NCI-H2107 (cell line): ENCODE results near the gene JMJD1C.
"Not testable (repeated sequence)": the region's sequence is repeated elsewhere in the genome, so short reads cannot be mapped to it uniquely, and the experiment has no call there.

Experiments used
- DNase-seq: peaks from one replicate; lab custom pipeline; 2025; lab: John Stamatoyannopoulos, UW

Gene JMJD1C

GRCh38 chr10:63169624-63170023 is 296.2 kb downstream of the JMJD1C start:
- no peak for DNase-seq

GRCh38 chr10:63168821-63169462 is 296.8 kb downstream of the JMJD1C start:
- no peak for DNase-seq

- DNase-seq: peak; percentile 0
These were observed 299.0 kb downstream of the JMJD1C start for GRCh38 chr10:63166742-63167258.

- DNase-seq: no peak
These were observed 300.5 kb downstream of the JMJD1C start for GRCh38 chr10:63165249-63165648.

- no peak for DNase-seq
These were observed 301.6 kb downstream of the JMJD1C start for GRCh38 chr10:63164166-63164623.

GRCh38 chr10:63161592-63161991 is 304.2 kb downstream of the JMJD1C start:
- no peak for DNase-seq

- peak; percentile 23 for DNase-seq
These were observed 307.7 kb downstream of the JMJD1C start for GRCh38 chr10:63157845-63158624.

GRCh38 chr10:63156236-63156635 is 309.5 kb downstream of the JMJD1C start:
- no peak for DNase-seq

- no peak for DNase-seq
These were observed 310.3 kb downstream of the JMJD1C start for GRCh38 chr10:63155388-63156020.

GRCh38 chr10:63154546-63155387 is 311.0 kb downstream of the JMJD1C start:
- no peak for DNase-seq

GRCh38 chr10:63153868-63154545 is 311.8 kb downstream of the JMJD1C start:
- DNase-seq: not testable (repeated sequence)

GRCh38 chr10:63150745-63151144 is 315.0 kb downstream of the JMJD1C start:
- no peak for DNase-seq

- no peak for DNase-seq
These were observed 319.3 kb downstream of the JMJD1C start for GRCh38 chr10:63146503-63146902.

GRCh38 chr10:63145782-63146181 is 320.0 kb downstream of the JMJD1C start:
- no peak for DNase-seq

- DNase-seq: no peak
These were observed 321.8 kb downstream of the JMJD1C start for GRCh38 chr10:63143987-63144386.

GRCh38 chr10:63142136-63142535 is 323.6 kb downstream of the JMJD1C start:
- DNase-seq: no peak

- no peak for DNase-seq
These were observed 325.7 kb downstream of the JMJD1C start for GRCh38 chr10:63140077-63140476.

- DNase-seq: no peak
These were observed 328.5 kb downstream of the JMJD1C start for GRCh38 chr10:63137306-63137705.

- no peak for DNase-seq
These were observed 331.8 kb downstream of the JMJD1C start for GRCh38 chr10:63133821-63134557.

- peak; percentile 89 for DNase-seq
These were observed 332.5 kb downstream of the JMJD1C start, which contains the start of gene NRBF2 for GRCh38 chr10:63133056-63133820. Gene NRBF2, plus strand, starts transcription at chr10:63133328. Its CDS starts 143 bp downstream, at chr10:63133471.
